GM21529 (cell line): Measurements from ENCODE around the gene CAMSAP1.

Source experiments
- ATAC-seq: cut with Tn5 transposase; IDR thresholded peaks from one replicate; pipeline ENCODE4 v1.9.1; 2021; ENCODE audit not compliant: unreplicated experiment

Gene CAMSAP1

GRCh38 chr9:135815830-135816650 is 91.3 kb downstream of the CAMSAP1 start:
- no peak for ATAC-seq

GRCh38 chr9:135815413-135815812 is 91.9 kb downstream of the CAMSAP1 start:
- no peak for ATAC-seq

GRCh38 chr9:135814421-135815095 is 92.8 kb downstream of the CAMSAP1 start:
- no peak for ATAC-seq

GRCh38 chr9:135813671-135814290 is 93.6 kb downstream of the CAMSAP1 start:
- no peak for ATAC-seq

GRCh38 chr9:135812961-135813360 is 94.4 kb downstream of the CAMSAP1 start:
- no peak for ATAC-seq

GRCh38 chr9:135811801-135812200 is 95.5 kb downstream of the CAMSAP1 start:
- no peak for ATAC-seq

GRCh38 chr9:135810806-135811575 is 96.4 kb downstream of the CAMSAP1 start:
- ATAC-seq = no peak

- ATAC-seq = no peak
Observed at GRCh38 chr9:135809166-135809565, 98.2 kb downstream of the CAMSAP1 start.

GRCh38 chr9:135805422-135806022 is 101.8 kb downstream of the CAMSAP1 start:
- ATAC-seq = no peak

- ATAC-seq = no peak
Observed at GRCh38 chr9:135804581-135805421, 102.5 kb downstream of the CAMSAP1 start.

GRCh38 chr9:135803441-135803840 is 103.9 kb downstream of the CAMSAP1 start:
- no peak for ATAC-seq

- no peak for ATAC-seq
Observed at GRCh38 chr9:135802876-135803419, 104.4 kb downstream of the CAMSAP1 start.

- ATAC-seq = no peak
Observed at GRCh38 chr9:135801070-135801469, 106.3 kb downstream of the CAMSAP1 start.

- ATAC-seq = no peak
Observed at GRCh38 chr9:135799261-135799660, 108.1 kb downstream of the CAMSAP1 start.

GRCh38 chr9:135798263-135798585 is 109.1 kb downstream of the CAMSAP1 start:
- ATAC-seq = no peak

GRCh38 chr9:135797507-135798262 is 109.7 kb downstream of the CAMSAP1 start:
- ATAC-seq = no peak

- ATAC-seq = no peak
Observed at GRCh38 chr9:135796784-135797485, 110.4 kb downstream of the CAMSAP1 start.

- no peak for ATAC-seq
Observed at GRCh38 chr9:135795391-135795790, 112.0 kb downstream of the CAMSAP1 start.
